A549 (cell line): ENCODE measurements around the gene SLC30A1. TPM values are rescaled to one million over a fixed set of nuclear protein-coding genes. Genes with fewer than 3 reads are reported as not detected.

Experiments used
- ATAC-seq, 2 experiments: fragments of 200-7000 bp in 1 of 2; fragments of >200 bp in 1 of 2; cut with Nextera tagmentation in 1 of 2; cut with Tn5 transposase in 1 of 2; 3 replicates each; pipeline versions ENCODE4 v1.8.0 to v1.9.1; 2018 to 2020; ENCODE audit warnings: mild to moderate bottlenecking in 1 of 2, moderate library complexity in 1 of 2
- CTCF ChIA-PET: fragments of 300-600 bp; sonication (Branson Sonifier 250); formaldehyde crosslinking; extraction: SDS; loops from one replicate; lab custom pipeline; 2021; ENCODE audit warnings: antibody characterized with exemption, inconsistent platforms; lab: Yijun Ruan, JAX
- POLR2A ChIA-PET: fragments of 350-600 bp; formaldehyde crosslinking; extraction: SDS; loops from one replicate; lab custom pipeline; 2021; ENCODE audit warnings: antibody characterized with exemption, inconsistent platforms; lab: Yijun Ruan, JAX
- DNase-seq, 2 experiments: peaks; one replicate each; pipeline versions ENCODE4 v3.0.0 to v3.0.0-alpha.2; 2011 to 2016; ENCODE audit warnings: low read depth in 1 of 2, low spot score in 1 of 2
- FAIRE-seq: peaks from 2 replicates; lab custom pipeline; 2011; peaks lifted over from hg19 to GRCh38; lab: Jason Lieb, UNC
- H3K27ac ChIP-seq, 2 experiments: fragments of >200 bp; sonication (Bioruptor Twin); formaldehyde crosslinking; 3 replicates each; pipeline ENCODE4 v1.5.1; 2016 to 2017
- H3K4me1 ChIP-seq: fragments of >200 bp; sonication (Bioruptor Twin); formaldehyde crosslinking; 3 replicates; pipeline ENCODE4 v1.6.1; 2016
- H3K4me2 ChIP-seq: fragments of >200 bp; sonication (Bioruptor Twin); formaldehyde crosslinking; 3 replicates; pipeline ENCODE4 v1.6.1; 2016
- H3K4me3 ChIP-seq: fragments of >200 bp; sonication (Bioruptor Twin); formaldehyde crosslinking; 3 replicates; pipeline ENCODE4 v1.5.1; 2016
- H3K9me3 ChIP-seq: fragments of >200 bp; sonication (Bioruptor Twin); formaldehyde crosslinking; 3 replicates; pipeline ENCODE4 v1.6.1; 2016
- ATOH8 ChIP-seq: fragments of 250-450 bp; sonication (Bioruptor Pico); IDR thresholded peaks from 2 replicates; pipeline ENCODE4 v1.5.0; 2020; ENCODE audit warnings: low read depth, mild to moderate bottlenecking, moderate library complexity
- CHD4 ChIP-seq: fragments of 200-600 bp; sonication (generic); IDR thresholded peaks from 2 replicates; pipeline ENCODE4 v1.6.1; 2016; ENCODE audit warnings: antibody characterized with exemption, mild to moderate bottlenecking, borderline replicate concordance
- E2F6 ChIP-seq: IDR thresholded peaks from 2 replicates; pipeline ENCODE4 v1.6.1; 2012; ENCODE audit warnings: low read depth, borderline replicate concordance
- EHMT2 ChIP-seq: fragments of 200-600 bp; sonication (generic); IDR thresholded peaks from 2 replicates; pipeline ENCODE4 v1.6.1; 2016; ENCODE audit warnings: antibody characterized with exemption, low read depth, mild to moderate bottlenecking, moderate library complexity
- ELK1 ChIP-seq: fragments of 150-350 bp; IDR thresholded peaks from 2 replicates; pipeline ENCODE4 v1.6.1; 2014; ENCODE audit warnings: low read depth, mild to moderate bottlenecking, low read length
- FOSL2 ChIP-seq, 2 experiments: fragments of 450-650 bp in 1 of 2; fragments of >200 bp in 1 of 2; sonication (Bioruptor Twin) in 1 of 2; formaldehyde crosslinking; IDR thresholded peaks; 2 replicates each; pipeline versions ENCODE4 v1.5.0 to v1.6.1; 2016 to 2020; ENCODE audit warnings: mild to moderate bottlenecking in 1 of 2, moderate library complexity in 1 of 2
- GATA3 ChIP-seq: IDR thresholded peaks from 2 replicates; pipeline ENCODE4 v1.6.1; 2012; ENCODE audit warnings: borderline replicate concordance
- HOXB5 ChIP-seq: fragments of 250-450 bp; sonication (Bioruptor Pico); IDR thresholded peaks from 2 replicates; pipeline ENCODE4 v1.5.0; 2020; ENCODE audit warnings: mild to moderate bottlenecking, moderate library complexity
- JUN ChIP-seq, 2 experiments: fragments of >200 bp; sonication (Bioruptor Twin); formaldehyde crosslinking; IDR thresholded peaks; 2 replicates in 1 of 2; 3 replicates in 1 of 2; pipeline ENCODE4 v1.6.1; 2016 to 2017
- KDM1A ChIP-seq: fragments of 200-600 bp; sonication (generic); IDR thresholded peaks from 2 replicates; pipeline ENCODE4 v1.6.1; 2016; ENCODE audit warnings: low read depth, mild to moderate bottlenecking
- NPAS2 ChIP-seq: fragments of 250-450 bp; sonication (Bioruptor Pico); IDR thresholded peaks from 2 replicates; pipeline ENCODE4 v1.8.0; 2022; ENCODE audit warnings: mild to moderate bottlenecking, moderate library complexity, borderline replicate concordance
- POLR2A ChIP-seq: IDR thresholded peaks from 2 replicates; pipeline ENCODE4 v1.6.1; 2012; ENCODE audit warnings: mild to moderate bottlenecking, low read length
- REST ChIP-seq: fragments of 200-600 bp; sonication (generic); IDR thresholded peaks from 2 replicates; pipeline ENCODE4 v1.6.1; 2016; ENCODE audit warnings: antibody characterized with exemption, mild to moderate bottlenecking, moderate library complexity
- ZFP36 ChIP-seq: fragments of 450-650 bp; IDR thresholded peaks from 2 replicates; pipeline ENCODE4 v1.6.1; 2014; ENCODE audit warnings: borderline replicate concordance; ENCODE audit not compliant: partially characterized antibody
- WGBS: methylation state at CpG from one replicate; pipeline ENCODE4 v1.1.6; 2017; ENCODE audit errors: missing lambda C conversion rate; 5-methylcytosine and 5-hydroxymethylcytosine counted together
- polyA plus RNA-seq, 4 experiments: library from polyadenylated mRNA; depleted of rRNA in 3 of 4; stranded (reverse); fragments of >200 nt; fragmentation: RNase III in 1 of 4; extraction: RNeasy Plus Mini Kit Qiagen cat#74134 plus additional on column Dnase treatment in 1 of 4; gene quantifications; 2 replicates in 3 of 4; 3 replicates in 1 of 4; pipeline ENCODE4 v1.2.3, GENCODE V29; 2011 to 2017
- TF ChIP-seq, protein P1 (sequence below): fragments of 250-450 bp; sonication (Bioruptor Pico); IDR thresholded peaks from 2 replicates; pipeline ENCODE4 v1.5.0; 2021; ENCODE audit warnings: mild to moderate bottlenecking, moderate library complexity, borderline replicate concordance

The SLC30A1 gene
- polyA plus RNA-seq, 2 of the 4 experiments (the other 2 are of a cell fraction): 20.6 to 27.0 TPM

DNA sequence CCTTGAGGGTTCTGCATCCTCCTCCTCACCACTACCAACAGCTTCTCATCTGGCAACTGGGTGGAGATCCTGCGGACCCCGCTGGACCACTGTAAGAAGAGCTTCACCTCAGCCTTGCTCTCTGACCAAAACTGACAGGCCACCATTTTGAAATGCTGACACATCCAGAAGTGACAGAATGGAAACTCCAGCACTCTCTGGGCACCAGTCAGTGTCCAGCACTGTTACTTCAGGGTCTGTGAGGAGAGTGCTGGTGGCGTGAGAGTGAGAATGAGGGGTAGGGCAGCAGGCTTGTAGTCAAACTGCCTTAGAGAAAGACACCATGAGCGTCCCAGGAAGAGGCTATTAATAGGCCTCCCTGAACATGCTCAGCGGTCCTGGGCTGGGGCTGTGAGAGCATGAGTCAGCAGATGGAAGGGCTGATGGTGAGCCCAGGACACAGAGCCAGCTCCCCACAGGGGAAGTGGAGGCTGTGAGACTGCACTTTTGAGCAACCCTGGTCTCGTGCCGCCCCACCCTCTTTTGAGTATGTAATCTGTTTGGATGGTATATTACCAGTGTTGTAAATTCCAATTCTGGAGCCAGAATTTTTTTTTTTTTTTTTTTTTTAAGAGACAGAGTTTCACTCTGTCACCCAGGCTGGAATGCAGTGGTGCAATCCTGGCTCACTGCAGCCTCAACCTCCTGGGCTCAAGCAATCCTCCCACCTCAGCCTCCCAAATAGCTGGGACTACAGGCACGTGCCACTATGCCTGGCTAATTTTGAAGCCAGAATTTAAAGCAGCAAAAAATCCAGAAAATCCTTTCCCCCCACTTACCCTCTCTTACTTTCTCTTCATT lies 34.4 kb upstream of the SLC30A1 start (continued):
- TF ChIP-seq HOXB5 (CRISPR knock-in tag): peak; percentile 45; the same call in 1 of the 2 replicates
- no peak for TF ChIP-seq POLR2A
- TF ChIP-seq KDM1A: no peak
- no peak for TF ChIP-seq ZFP36
- TF ChIP-seq, protein P1, sequence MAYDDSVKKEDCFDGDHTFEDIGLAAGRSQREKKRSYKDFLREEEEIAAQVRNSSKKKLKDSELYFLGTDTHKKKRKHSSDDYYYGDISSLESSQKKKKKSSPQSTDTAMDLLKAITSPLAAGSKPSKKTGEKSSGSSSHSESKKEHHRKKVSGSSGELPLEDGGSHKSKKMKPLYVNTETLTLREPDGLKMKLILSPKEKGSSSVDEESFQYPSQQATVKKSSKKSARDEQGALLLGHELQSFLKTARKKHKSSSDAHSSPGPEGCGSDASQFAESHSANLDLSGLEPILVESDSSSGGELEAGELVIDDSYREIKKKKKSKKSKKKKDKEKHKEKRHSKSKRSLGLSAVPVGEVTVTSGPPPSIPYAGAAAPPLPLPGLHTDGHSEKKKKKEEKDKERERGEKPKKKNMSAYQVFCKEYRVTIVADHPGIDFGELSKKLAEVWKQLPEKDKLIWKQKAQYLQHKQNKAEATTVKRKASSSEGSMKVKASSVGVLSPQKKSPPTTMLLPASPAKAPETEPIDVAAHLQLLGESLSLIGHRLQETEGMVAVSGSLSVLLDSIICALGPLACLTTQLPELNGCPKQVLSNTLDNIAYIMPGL (CRISPR knock-in tag): no peak
- no peak for TF ChIP-seq REST
- no peak for TF ChIP-seq GATA3
- TF ChIP-seq ELK1: no peak
- TF ChIP-seq E2F6: no peak
- no peak for TF ChIP-seq ATOH8 (CRISPR knock-in tag)
- no peak for TF ChIP-seq NPAS2 (CRISPR knock-in tag)
- TF ChIP-seq CHD4: no peak
- TF ChIP-seq FOSL2 (IDR thresholded peaks at IDR 0.05): no peak
- TF ChIP-seq FOSL2 (CRISPR knock-in tag; IDR thresholded peaks at IDR 0.05): peak; percentile 41; the same call in 1 of the 2 replicates
- TF ChIP-seq, all 56 proteins: peak for 9

GRCh38 chr1:211612786-211613107 lies 33.8 kb upstream of the SLC30A1 start:
- no peak for DNase-seq
- Histone ChIP-seq H3K4me1 (peaks cover 31% of the 10 kb centered on the region), H3K9me3 (no peaks in the 10 kb centered on the region), H3K4me3 (no peak overlapping the region)
- CTCF ChIA-PET: interaction anchor here (0.8 to 2.3 kb wide), 5 partner anchors 10 to 289 kb away, joined by 3 to 10 read pairs (median 4); no protein-coding TSS in a partner anchor
- TF ChIP-seq EHMT2 (peak; percentile 11; the same call in 1 of the 2 replicates), JUN (IDR thresholded peaks at IDR 0.05) (no peak)
- TF ChIP-seq, all 56 proteins: peak for 1
- ATAC-seq: peak in 1 of 2 experiments; percentile 14; a peak in 3 of 6 replicates
- POLR2A ChIA-PET: interaction anchor here (1.1 kb wide), 1 partner anchor 34 kb away, joined by 3 read pairs; the partner anchor contains the start of gene SLC30A1
- no peak for FAIRE-seq
- H3K27ac ChIP-seq: peak overlapping the region; percentile 77 to 89
- peak overlapping the region; percentile 45; the same call in 2 of the 3 replicates for H3K4me2 ChIP-seq
- WGBS: 80% methylated on average over 6 of the region's 6 CpGs
